HG02678 (cell line): ENCODE measurements around the gene DOCK6.

Experiments
- ATAC-seq: cut with Tn5 transposase; IDR thresholded peaks from one replicate; pipeline ENCODE4 v1.9.1; 2021; ENCODE audit warnings: mild to moderate bottlenecking, moderate library complexity; ENCODE audit not compliant: unreplicated experiment

The DOCK6 gene

GRCh38 chr19:11279505-11280236, 17.3 kb upstream of the DOCK6 start:
- no peak for ATAC-seq

- ATAC-seq = no peak
Measured at GRCh38 chr19:11278670-11279069, 16.3 kb upstream of the DOCK6 start.

GRCh38 chr19:11274533-11275086, 12.3 kb upstream of the DOCK6 start:
- ATAC-seq = no peak

GRCh38 chr19:11273989-11274388, 11.7 kb upstream of the DOCK6 start:
- no peak for ATAC-seq

GRCh38 chr19:11273296-11273695, 11.0 kb upstream of the DOCK6 start:
- no peak for ATAC-seq

- no peak for ATAC-seq
Measured at GRCh38 chr19:11269408-11269807, 7.1 kb upstream of the DOCK6 start.

GRCh38 chr19:11268783-11269267, 6.5 kb upstream of the DOCK6 start:
- ATAC-seq = no peak

- ATAC-seq = no peak
Measured at GRCh38 chr19:11267316-11268085, 5.2 kb upstream of the DOCK6 start.

- no peak for ATAC-seq
Measured at GRCh38 chr19:11265785-11266236, 3.5 kb upstream of the DOCK6 start.

- no peak for ATAC-seq
Measured at GRCh38 chr19:11265177-11265784, 3.0 kb upstream of the DOCK6 start.

- no peak for ATAC-seq
Measured at GRCh38 chr19:11264452-11265176, 2.3 kb upstream of the DOCK6 start.

GRCh38 chr19:11263726-11264125, 1.4 kb upstream of the DOCK6 start:
- ATAC-seq = no peak

GRCh38 chr19:11261431-11261970, 823 bp downstream of the DOCK6 start:
- ATAC-seq = no peak

- ATAC-seq = no peak
Measured at GRCh38 chr19:11260996-11261395, 1.3 kb downstream of the DOCK6 start.

GRCh38 chr19:11257846-11258380, 4.4 kb downstream of the DOCK6 start:
- ATAC-seq = no peak

GRCh38 chr19:11256189-11256588, 6.1 kb downstream of the DOCK6 start:
- ATAC-seq = no peak

GRCh38 chr19:11254666-11255065, 7.7 kb downstream of the DOCK6 start:
- ATAC-seq = no peak

- ATAC-seq = no peak
Measured at GRCh38 chr19:11252665-11253355, 9.5 kb downstream of the DOCK6 start.

- ATAC-seq = no peak
Measured at GRCh38 chr19:11251650-11252314, 10.5 kb downstream of the DOCK6 start.
